GM10847 (cell line): Measurements from ENCODE around the gene SFTPB.

ENCODE experiments used
- POLR2A ChIP-seq: IDR thresholded peaks from 2 replicates; pipeline ENCODE4 v1.6.1; 2011; ENCODE audit not compliant: insufficient read length; ENCODE audit errors: extremely low read depth

SFTPB gene

DNA sequence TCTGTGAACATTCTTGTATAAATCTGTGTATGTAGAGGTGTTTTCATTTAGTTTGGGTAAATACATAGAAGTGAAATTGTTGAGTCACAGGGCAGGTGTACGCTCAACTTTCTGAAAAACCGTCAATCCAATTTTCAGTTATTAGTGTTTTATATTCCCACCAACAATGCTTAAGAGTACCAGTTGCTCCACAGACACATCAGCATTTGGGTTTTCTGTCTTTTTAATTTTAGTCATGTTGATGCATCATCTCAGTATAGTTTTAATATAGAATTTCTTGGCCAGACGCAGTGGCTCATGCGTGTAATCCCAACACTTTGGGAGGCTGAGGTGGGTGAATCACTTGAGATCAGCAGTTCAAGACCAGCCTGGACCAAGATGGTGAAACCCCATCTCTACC, 22.9 kb upstream of the SFTPB start:
- no peak for TF ChIP-seq POLR2A

DNA sequence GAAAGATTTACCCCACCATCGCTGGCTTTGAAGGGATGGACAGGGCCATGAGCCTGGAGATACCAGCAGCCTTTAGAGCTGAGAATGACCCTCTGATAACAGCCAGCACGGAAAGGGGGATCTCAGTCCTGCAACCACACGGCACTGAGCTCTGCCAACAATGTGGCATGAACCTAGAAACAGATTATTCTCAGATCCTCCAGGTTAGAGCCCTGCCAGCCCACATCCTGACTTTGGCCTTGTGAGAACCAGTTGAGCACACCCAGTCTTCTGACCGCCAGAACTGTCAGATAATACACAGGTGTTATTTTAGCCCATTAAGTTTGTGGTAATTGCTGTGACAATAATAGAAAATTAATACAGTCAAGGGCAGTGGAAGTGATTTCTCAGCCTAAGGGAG, 16.8 kb upstream of the SFTPB start:
- no peak for TF ChIP-seq POLR2A

DNA sequence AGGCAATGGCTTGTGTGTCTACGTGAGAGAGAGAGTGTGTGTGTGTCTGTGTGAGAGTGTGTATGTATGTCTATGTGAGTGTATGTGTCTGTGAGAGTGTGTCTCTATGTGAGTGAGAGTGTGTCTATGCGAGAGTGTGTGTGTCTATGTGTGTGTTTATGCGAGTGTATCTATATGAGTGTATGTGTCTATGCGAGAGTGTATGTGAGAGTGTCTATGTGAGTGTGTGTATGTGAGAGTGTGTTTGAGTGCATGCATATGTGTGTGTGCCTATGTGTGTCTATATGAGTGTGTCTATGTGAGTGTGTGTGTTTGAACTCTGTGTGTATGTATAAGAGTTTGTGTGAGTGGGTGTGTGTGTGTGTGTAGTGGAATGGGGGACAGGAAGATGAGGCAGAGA, 16.4 kb upstream of the SFTPB start:
- no peak for TF ChIP-seq POLR2A

DNA sequence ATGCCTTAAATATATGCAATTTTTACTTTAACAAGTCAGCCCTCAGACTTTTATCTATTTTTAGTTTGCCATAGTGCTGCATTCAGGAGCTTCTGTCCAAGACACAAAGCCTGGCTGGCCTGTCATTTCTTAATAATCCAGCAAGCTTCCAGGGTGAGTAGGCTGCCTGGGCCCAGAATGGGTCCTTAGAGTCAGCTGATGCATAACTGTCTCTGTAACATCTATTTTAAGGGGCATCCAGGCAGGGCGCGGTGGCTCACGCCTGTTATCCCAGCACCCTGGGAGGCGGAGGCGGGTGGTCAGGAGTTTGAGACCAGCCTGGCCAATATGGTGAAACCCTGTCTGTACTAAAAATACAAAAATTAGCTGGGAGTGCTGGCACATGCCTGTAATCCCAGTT, 14.4 kb upstream of the SFTPB start:
- no peak for TF ChIP-seq POLR2A

- no peak for TF ChIP-seq POLR2A
Observed at GRCh38 chr2:85681776-85682175, 13.8 kb upstream of the SFTPB start.

GRCh38 chr2:85681372-85681763, 13.4 kb upstream of the SFTPB start:
- no peak for TF ChIP-seq POLR2A

DNA sequence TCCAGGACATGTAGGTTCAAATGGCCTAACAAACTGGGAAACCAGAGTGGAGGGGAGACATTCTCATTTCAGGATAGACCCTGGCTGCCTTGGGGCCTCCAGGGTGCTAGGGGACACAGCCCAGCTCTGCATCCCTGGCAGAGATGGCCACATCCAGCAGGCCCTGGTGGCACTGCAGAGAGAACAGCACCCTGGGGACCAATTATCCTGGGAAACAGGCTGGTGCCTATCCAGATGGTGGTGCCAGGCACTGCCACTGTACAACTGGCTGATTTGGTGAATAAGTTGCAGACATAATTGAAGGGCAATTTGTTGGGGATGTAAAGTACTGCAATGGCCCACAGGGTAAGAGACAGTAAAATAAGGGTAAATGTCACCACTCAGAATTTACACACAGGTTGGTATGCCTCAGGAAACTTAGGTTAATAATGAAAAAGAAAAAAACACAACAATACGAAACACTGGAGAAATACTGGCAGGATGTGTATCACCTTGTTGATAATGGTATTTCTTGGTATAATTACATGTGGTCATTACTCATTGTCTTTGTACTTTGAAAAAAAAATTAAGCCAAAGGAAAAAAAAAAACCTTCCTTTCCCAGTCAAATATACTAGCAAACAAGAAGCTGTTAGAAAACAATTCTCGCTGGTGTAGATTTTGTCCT, 12.8 kb upstream of the SFTPB start:
- no peak for TF ChIP-seq POLR2A

GRCh38 chr2:85678794-85679672, 11.0 kb upstream of the SFTPB start:
- no peak for TF ChIP-seq POLR2A

DNA sequence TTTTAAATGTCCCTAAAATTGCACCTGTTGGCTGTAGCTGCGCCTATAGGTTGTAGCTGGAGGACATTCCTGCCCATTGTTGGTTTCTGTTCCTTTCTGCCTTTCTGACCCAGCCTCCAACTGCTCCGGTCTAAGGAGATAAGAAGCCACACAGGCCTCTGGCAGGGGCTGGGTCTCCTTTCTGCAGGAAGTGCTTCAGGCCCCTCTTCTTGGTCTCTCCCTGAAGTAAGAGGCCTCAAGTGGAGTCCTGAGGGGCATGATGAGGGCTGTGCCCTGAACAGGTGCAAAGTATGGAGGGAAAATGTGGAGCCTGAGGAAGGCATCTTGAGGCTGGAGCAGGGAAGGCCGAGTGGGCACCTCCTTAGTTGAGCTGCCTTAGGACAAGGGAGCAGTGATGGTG, 10.4 kb upstream of the SFTPB start:
- no peak for TF ChIP-seq POLR2A

DNA sequence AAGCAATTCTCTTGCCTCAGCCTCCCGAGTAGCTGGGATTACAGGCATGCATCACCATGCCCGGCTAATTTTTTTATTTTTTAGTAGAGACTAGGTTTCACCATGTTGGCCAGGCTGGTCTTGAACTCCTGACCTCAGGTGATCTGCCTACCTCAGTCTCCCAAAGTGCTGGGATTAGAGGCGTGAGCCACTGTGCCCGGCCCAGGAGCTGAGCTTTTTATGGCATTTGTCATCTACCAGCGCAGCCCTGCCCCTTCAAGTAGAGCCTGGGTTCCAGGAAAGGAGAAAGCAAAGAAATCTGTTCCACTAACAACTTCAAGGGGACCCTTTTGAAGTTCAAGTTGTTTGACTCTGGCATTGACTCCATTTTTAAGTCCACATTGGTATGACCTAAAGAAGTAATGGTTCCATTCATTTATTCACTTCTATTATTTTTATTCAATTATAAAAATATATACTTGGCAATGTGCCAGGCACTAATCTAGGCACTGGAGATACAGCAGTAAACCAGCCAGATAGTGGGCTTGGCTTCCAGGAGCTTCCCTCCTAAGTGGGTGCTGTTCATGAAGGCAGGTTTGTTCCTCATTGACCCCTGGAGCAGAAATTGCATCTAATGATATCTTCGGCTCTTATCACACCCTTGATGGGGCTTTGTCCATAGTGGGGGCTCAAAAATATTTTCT, 8.0 kb upstream of the SFTPB start:
- no peak for TF ChIP-seq POLR2A

DNA sequence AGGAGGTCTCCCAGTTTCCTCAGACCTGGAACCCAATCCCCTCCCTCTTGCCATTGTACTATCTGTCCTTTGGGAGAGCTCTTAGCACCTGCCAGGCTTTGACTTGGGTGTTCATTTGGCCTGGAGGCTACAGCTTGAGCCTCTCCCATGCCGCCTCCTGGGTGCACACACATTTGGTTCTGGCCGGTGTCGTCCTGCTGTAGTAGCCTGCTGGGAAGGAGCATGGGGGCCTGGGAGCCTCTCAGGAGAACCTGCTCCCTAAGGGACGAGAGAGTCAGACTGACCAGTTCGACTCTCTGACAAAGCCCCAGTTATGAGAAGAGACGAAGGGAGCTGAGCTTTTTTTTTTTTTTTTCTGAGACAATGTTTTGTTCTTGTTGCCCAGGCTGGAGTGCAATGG, 7.4 kb upstream of the SFTPB start:
- no peak for TF ChIP-seq POLR2A

GRCh38 chr2:85674417-85674816, 6.4 kb upstream of the SFTPB start:
- no peak for TF ChIP-seq POLR2A

DNA sequence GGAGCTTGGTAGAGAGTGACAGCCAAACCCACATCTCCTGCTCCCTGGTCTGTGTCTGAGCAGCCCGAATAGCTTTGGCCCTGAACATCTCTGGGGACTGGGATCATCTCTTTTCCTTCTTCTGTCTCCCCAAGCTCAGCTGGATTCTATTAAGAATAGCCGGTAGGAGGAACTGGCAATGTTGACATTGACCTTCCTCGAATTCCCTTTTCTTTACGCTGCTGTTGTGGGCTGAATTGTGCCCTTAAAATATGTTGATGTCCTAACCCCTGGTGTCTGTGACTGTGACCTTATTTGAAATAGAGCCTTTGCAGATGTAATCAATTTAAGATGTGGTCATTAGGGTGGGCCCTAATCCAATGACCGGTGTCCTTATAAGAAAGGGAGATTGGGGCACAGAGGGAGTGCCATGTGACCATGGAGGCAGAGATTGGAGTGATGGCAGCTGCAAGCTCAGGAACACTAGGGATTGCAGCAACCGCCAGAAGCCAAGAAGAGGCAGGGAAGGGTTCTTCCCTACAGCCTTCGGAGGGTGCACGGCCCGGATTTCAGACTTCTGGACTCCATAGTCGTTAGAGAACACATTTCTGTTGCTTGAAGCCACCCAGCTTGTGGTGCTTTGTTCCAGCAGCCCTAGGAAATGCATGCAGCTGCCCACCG, 5.8 kb upstream of the SFTPB start:
- no peak for TF ChIP-seq POLR2A

- TF ChIP-seq POLR2A: no peak
Observed at GRCh38 chr2:85672456-85672855, 4.5 kb upstream of the SFTPB start.

- TF ChIP-seq POLR2A: no peak
Observed at GRCh38 chr2:85669549-85669948, 1.6 kb upstream of the SFTPB start.

- no peak for TF ChIP-seq POLR2A
Observed at GRCh38 chr2:85668857-85669142, 801 bp upstream of the SFTPB start.

DNA sequence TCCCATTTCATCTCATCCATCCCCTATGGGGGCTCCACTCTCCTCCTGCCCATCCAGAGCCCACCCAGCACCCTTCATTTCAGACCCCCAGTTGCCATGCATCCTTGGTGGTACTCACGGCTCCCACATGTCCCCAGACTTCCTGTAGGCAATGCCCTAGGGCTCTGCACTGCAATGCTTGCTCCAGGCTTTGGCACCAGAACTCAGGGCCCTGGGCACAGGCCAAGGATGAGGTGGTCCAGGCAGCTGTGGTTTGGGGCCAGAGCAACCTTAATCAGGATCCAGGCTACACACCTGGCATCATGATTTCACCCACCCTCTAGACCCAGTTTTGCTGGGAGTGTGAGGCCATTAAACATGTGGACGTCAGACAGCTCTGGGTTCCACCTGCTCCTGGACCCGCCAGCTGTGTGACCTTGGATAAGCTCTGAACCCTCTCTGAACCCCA, 414 bp downstream of the SFTPB start:
- TF ChIP-seq POLR2A: no peak
